ENCODE measurements around the gene ANKRD53.

ANKRD53 gene

DNA sequence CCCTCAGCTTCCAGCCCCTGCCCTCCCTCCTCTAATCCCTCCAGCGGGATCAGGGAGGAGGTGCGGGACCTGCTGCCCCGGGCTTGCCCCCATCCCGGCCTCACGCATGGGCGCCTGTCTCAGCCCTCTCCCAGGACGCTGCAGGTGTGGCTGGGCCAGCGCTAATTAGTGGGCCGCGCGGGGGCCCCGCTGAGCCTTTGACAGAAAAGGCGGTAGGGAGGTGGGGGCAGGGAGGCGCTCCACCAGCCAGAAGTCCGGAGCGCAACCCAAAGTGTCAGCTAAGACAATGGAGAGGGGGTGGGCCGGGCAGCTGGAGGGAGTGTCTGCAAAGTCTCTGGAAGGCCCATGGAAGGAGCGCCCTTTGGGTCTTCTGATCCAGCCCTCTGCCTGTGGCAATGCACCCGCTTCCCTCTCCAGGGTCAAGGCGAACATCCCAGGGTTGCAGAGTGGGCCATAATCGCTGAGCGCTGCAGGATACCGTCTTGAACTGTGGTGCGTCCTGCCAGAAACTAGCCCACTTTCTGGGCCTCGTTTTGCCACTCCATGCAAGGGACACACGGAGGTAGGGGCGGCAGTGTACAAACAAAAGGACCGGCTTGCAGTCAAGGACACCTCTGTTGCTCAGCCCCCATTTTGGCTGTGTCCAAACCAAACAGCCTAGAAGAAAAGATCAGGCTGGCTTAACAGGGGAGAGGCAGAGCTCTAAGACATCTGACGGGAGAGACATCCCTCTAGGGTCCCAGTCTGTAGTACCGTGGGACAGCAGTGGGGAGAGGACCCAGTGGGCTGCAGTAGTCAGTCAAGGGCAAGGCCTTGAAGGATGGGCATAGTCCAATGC, 39.2 kb upstream of the ANKRD53 start:
- no peak for TF ChIP-seq POLR2A (IDR thresholded peaks at IDR 0.05; ENCODE audit: low read depth, low read length)
- FAIRE-seq (no peak), DNase-seq (ENCODE audit: insufficient read length, low spot score) (no peak)

DNA sequence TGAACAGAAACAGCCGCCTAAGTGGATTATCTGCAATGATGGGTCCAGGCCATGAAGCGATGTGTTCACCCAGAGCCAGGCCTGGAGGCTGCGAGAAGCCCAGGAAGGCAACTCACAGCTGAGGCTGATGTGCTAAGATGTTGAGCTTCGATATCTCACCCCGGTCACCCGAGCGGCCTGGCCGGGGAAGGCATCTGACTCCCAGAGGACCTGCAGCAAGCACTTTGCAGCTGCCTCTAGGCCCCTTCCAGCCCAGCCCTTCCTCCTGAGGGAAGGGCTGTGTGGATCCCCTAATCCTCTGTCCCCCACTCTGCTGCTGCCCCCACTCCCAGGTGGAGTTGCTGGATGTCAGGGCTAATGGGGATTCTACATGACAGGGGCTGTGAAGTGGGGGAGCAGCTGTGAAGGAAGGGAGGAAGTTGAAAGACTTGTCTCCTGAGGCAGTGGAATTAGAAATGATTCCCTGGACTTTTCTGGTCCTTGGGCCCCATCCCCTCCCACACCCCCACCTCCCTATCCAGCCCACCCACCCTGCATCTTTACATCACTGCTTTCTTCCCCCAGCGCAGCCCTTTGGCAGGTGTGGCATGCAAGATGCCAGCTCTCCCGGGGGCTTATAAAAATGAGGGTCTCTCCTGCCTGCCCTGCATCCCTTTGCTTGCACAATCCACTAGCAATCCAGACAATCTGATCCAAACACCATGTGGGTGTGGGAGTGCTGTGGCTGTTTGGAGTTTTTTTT, 38.4 kb upstream of the ANKRD53 start:
- TF ChIP-seq POLR2A (IDR thresholded peaks at IDR 0.05; ENCODE audit: low read depth, low read length), result no peak
- no peak for DNase-seq (ENCODE audit: insufficient read length, low spot score)
- FAIRE-seq, result no peak

DNA sequence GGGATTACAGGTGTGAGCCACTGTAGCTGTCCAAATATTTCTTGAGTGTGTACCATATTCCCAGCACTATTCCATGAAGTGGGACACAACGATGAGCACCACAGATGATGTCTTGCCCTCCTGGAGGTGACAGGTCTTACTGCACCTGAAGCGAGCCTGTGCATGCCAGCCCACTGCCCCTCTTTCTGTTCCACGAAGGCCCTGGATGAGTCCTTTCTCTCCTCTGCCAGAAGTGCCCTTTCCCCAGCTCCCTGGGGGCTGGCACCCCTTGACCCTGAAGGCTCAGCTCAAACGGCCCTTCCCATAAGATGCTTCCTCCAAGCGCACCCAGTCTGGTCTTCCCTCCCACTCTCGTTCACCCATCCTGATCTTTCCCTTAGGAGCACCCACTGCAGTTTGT, 37.2 kb upstream of the ANKRD53 start:
- DNase-seq (ENCODE audit: insufficient read length, low spot score), result no peak
- FAIRE-seq, result no peak
- no peak for TF ChIP-seq POLR2A (IDR thresholded peaks at IDR 0.05; ENCODE audit: low read depth, low read length)

DNA sequence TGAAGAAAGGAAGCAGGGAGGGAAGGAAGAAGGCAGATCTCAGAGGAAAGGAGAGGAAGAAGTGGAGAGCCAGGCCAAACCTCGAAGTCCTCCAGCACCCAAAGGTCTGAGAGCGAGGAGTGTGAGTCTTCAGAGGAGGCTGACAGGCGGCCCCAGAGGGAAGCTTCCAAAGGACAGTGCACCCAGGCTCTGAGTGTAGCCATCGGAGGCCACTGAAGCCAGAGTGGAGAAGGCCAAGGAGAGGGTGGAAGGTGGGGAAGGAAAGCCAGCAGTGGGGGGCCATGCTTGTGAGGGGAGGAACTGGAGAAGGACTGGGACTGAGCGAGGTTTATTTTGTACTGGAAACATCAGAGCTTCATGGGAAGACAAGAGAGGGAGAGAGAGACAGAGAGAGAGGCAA, 36.7 kb upstream of the ANKRD53 start:
- no peak for TF ChIP-seq POLR2A (IDR thresholded peaks at IDR 0.05; ENCODE audit: low read depth, low read length)
- FAIRE-seq, result no peak

DNA sequence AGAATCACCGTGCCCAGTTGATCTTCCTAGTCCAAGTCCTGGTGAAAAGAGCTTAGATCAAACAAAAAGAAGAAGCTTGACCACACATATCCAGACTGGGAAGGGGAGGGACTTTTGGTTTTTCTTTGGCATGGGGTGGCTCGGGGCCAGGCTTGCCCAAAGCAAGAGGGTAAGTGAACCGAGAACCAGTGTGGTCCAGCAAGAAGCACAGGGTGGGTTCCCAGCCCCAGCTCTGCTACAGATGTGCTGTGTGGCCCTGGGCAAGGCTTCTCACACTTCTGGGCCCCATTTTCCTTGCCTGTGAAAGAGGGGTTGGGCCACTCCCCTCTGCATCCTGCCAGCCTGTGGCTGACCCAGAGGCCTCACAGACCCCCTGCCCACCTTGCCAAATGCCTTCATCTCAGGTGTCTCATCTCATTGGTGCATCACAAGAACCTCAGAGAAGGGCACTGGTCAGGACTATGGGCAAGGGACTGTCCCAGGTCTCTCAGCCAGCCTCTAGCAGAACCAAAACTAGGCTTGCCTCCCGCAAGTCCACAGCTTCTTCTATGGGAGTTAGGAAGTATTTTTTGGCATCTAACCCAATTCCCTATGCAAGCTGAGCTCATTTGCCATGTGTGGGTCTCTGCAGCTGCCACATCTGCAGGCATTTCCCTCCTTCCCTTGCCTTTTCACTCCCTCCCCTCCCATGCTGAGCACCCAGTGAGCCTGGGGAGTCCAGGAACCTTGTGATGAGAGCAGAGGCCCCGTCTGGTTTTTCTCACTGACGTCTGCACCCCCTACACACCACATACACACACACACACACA, 35.8 kb upstream of the ANKRD53 start:
- FAIRE-seq, result no peak
- no peak for DNase-seq (ENCODE audit: insufficient read length, low spot score)
- no peak for TF ChIP-seq POLR2A (IDR thresholded peaks at IDR 0.05; ENCODE audit: low read depth, low read length)

More for the DNA sequence above, 36.7 kb upstream of the ANKRD53 start:
- no peak for DNase-seq (ENCODE audit: insufficient read length, low spot score)

DNA sequence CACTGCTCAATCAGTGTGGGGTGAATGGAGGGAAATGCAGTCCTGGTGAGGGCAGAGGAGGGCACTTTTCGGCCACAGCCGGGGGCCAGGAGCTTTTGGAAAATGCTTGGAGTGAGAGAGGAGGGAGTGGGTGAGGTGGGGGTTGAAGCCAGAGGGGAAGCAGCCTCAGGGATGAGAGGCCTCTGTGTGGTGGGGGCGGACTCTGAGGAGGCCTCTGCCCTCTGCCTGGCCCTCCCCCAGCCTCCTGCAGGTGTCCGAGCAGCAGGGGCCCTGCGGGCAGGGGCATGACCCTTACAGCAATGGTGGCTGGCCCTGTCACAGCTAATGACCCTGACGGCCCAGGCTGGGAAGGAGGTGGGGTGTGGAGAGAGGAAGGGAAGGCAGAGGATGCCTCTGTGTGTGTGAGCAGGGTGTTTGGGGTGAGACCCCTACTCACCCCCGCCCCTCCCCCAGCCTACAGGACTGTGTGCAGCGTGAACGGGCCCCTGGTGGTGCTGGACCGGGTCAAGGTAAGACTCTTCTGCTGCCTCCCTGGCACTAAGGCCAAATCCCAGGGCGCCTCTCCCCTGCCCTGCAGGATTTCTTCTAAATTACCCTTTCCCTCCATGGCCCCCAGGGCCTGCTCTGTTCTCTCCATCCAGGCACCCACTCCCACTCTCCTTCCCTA, 35.1 kb upstream of the ANKRD53 start:
- TF ChIP-seq POLR2A (IDR thresholded peaks at IDR 0.05; ENCODE audit: low read depth, low read length), result no peak
- no peak for FAIRE-seq
- DNase-seq (ENCODE audit: insufficient read length, low spot score), result no peak

DNA sequence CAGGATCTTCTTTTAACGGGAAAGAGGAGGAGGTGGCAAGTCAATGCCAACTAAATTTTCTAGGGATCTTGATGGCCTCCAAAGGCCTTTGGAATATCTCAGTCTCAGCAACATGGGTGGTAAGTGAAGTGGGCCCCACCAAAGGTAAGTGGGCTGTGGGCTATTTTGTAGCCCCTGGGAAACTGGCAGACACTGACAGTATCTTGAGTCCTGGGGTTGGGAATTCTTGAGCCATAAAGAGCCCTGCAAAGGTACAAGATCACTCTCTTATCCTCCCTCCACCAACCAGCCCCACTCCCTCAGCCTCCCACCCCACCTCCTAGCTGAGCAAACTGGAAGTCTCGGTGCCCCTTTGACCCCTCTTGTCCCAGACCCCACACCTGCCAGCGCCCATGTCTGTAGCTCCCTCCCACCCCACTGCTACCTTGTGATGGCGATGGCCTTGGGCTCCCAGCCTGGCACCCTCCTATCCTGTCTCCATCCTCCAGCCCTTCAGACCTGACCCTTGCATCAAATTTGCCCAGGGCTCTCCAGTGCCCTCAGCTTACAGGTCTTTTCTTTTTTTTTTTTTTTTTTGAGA, 34.2 kb upstream of the ANKRD53 start:
- no peak for TF ChIP-seq POLR2A (IDR thresholded peaks at IDR 0.05; ENCODE audit: low read depth, low read length)
- DNase-seq (ENCODE audit: insufficient read length, low spot score) (no peak), FAIRE-seq (no peak)

DNA sequence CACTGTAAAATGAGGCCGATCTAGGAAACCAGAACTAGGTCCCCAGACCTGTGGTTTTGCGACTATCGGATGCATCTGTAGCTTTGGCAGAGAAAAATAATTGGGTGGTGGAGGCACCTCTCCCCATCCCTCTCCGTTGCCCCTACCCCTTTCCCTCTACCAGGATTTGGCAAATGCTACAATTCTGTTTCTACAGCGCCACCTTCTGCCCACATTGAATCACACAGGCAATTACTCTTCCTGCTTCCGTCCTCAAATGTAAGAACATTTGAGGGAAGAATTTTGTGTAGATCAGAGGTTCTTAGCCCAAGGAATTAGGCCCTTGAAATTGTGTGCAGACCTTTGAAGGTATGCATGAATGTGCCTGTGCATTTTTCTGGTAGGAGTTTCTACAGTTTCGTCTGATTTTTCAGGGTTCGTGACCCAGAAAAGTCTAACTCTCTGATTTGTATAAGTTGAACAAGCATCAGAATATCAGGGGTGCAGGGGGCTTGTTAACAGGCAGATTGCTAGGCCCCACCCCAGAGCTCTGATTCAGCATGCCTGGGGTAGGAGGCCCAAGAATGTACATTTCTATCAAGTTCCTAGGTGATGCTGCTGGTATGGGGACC, 31.5 kb upstream of the ANKRD53 start:
- DNase-seq (ENCODE audit: insufficient read length, low spot score), result peak; percentile 42
- peak; percentile 45 for FAIRE-seq
- no peak for TF ChIP-seq POLR2A (IDR thresholded peaks at IDR 0.05; ENCODE audit: low read depth, low read length)

DNA sequence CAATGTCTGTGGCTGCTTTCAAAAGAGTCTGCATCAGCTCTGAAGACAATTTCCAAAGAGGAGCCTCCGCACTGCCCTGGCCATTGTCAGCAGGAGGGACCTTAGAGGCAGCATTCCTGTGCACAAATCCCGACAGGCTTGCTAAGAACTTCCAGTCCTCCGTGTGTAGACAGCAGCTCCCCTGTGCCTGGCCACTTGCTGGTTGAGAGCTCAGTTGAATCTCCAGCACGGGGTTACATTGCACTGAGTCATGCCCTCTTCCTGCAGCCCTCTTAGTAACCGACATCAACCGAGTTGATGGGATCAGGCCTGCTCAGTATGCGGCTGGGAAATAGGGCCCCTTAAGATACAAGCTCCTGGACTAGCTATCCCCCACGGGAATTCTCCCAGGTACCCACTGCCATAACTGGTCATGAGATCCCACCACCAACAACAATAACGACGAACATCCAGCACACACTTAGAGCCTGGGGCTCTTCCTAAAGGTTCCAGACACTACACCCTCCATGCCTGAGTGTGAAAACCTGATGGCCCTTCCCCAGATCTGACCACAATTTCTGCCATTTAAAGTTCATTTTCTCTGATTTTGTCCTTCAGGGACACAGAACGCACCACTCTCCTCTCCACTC, 30.8 kb upstream of the ANKRD53 start:
- no peak for TF ChIP-seq POLR2A (IDR thresholded peaks at IDR 0.05; ENCODE audit: low read depth, low read length)
- DNase-seq (ENCODE audit: insufficient read length, low spot score), result peak; percentile 58
- FAIRE-seq, result peak; percentile 93

DNA sequence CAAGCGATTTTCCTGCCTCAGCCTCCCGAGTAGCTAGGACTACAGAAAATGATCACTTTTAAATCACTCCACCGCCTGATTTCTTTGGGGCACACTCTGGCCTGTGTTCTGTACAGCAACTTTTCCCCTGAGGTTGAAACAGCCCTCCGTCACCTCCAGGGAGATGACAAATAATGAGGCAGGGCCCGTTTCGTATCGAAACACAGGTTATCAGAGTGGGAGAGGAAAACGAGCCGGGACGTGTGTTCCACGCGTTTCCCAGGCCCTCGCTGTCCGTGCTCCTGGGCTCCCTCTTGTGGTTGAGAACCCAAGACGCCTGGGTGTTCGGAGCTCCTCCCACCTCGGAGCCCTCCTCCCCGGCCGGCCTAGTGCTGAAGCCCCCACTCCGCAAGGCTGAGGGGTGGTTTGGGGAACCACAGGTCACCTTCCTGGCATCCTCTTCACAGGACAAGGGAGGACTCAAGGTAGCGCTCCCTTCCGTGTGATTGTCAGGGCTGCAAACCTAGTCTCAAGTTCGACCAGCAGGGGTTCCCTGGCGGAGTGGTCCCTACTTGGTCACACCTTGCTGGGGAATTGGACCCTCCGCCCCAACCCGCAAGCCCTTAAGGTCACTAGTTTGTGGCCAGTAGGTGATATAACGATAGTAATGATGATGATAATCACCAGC, 30.0 kb upstream of the ANKRD53 start:
- no peak for TF ChIP-seq POLR2A (IDR thresholded peaks at IDR 0.05; ENCODE audit: low read depth, low read length)
- peak; percentile 80 for FAIRE-seq
- peak; percentile 80 for DNase-seq (ENCODE audit: insufficient read length, low spot score)

DNA sequence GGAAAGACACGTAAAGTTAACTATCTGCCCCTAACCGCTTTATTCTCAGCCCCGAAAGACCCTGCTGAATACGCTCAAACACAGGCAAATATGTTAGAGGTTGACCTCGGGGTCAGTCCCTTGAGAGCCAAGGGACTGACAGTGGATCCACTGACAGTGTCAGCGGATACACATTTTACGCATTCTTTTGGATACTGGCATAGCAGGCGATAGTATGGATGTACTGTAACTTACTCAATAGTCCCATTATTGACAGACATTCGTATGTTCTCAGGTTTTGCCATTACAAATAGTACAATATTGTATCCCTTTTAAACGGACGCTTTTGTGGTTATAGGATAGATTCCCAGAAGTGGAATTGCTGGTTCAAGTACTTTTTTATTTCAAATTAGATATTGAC, 29.3 kb upstream of the ANKRD53 start:
- FAIRE-seq, result no peak
- no peak for TF ChIP-seq POLR2A (IDR thresholded peaks at IDR 0.05; ENCODE audit: low read depth, low read length)
- no peak for DNase-seq (ENCODE audit: insufficient read length, low spot score)

DNA sequence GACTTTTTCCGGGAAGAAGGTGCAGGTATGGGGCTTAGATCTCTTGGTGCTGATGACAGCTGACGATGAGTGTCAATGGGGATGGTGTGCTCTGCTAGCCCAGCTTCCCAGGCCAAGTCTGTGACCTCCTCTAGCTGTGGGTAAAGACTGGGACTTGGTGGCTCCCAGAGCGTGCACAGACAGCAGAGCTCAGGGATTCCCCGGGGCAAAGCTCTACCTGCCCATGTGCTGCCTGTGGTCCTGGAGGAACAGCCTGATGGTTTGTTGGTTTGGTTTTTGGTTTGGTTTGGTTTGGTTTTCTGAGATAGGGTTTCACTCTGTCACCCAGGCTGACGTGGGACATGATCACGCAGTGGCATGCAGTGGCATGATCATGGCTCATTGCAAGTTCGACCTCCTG, 23.5 kb upstream of the ANKRD53 start:
- TF ChIP-seq POLR2A (IDR thresholded peaks at IDR 0.05; ENCODE audit: low read depth, low read length), result no peak
- no peak for DNase-seq (ENCODE audit: insufficient read length, low spot score)
- no peak for FAIRE-seq
